ENCODE measurements around the gene NCBP2L. TPM values are rescaled to one million over a fixed set of nuclear protein-coding genes. Genes with fewer than 3 reads are reported as not detected.

The NCBP2L gene
- polyA plus RNA-seq, 4 donors: 0.01 to 0.10 TPM; not detected in 2

- Histone ChIP-seq H3K36me3 (ENCODE audit: control insufficient read depth in 3 of 3, insufficient read depth in 2 of 3, low read depth in 1 of 3, low read length in 3 of 3) (no peaks in the 10 kb centered on the region), H3K27ac (ENCODE audit: low read depth in 1 of 3, low read length in 2 of 3) (no peak overlapping the region), H3K4me3 (ENCODE audit: low read depth in 1 of 3, low read length in 3 of 3) (no peak overlapping the region), H3K27me3 (ENCODE audit: control insufficient read depth in 3 of 3, insufficient read depth in 3 of 3, low read length in 3 of 3) (no peaks in the 10 kb centered on the region), H3K9me3 (ENCODE audit: control insufficient read depth in 2 of 2, insufficient read depth in 1 of 2, low read depth in 1 of 2, low read length in 1 of 2) (no peaks in the 10 kb centered on the region), H3K4me1 (ENCODE audit: control insufficient read depth in 3 of 3, insufficient read depth in 2 of 3, low read depth in 1 of 3, low read length in 2 of 3) (no peaks in the 10 kb centered on the region)
- DNase-seq (no peak), FAIRE-seq (no peak)
- WGBS, 3 donors: 82 to 91% (median 87%) methylated on average over 5 of the region's 5 CpGs
These were observed 19.2 kb upstream of the NCBP2L start for GRCh38 chrX:107758231-107758766.

GRCh38 chrX:107760304-107761077 lies 17.0 kb upstream of the NCBP2L start:
- no peak for FAIRE-seq
- 72 to 90% (median 88%) methylated on average over 5 of the region's 5 CpGs for WGBS, 3 donors

GRCh38 chrX:107763647-107764046 lies 13.9 kb upstream of the NCBP2L start:
- H3K27ac ChIP-seq (ENCODE audit: low read depth in 1 of 3, low read length in 2 of 3): no peak overlapping the region
- no peaks in the 10 kb centered on the region for H3K36me3 ChIP-seq (ENCODE audit: control insufficient read depth in 3 of 3, insufficient read depth in 2 of 3, low read depth in 1 of 3, low read length in 3 of 3)
- 88 to 100% (median 92%) methylated on average over 1 of the region's 1 CpG for WGBS, 3 donors
- FAIRE-seq (no peak), DNase-seq (no peak)
- H3K9me3 ChIP-seq (ENCODE audit: control insufficient read depth in 2 of 2, insufficient read depth in 1 of 2, low read depth in 1 of 2, low read length in 1 of 2): no peaks in the 10 kb centered on the region
- H3K4me1 ChIP-seq (ENCODE audit: control insufficient read depth in 3 of 3, insufficient read depth in 2 of 3, low read depth in 1 of 3, low read length in 2 of 3): no peaks in the 10 kb centered on the region
- no peak overlapping the region for H3K4me3 ChIP-seq (ENCODE audit: low read depth in 1 of 3, low read length in 3 of 3)
- H3K27me3 ChIP-seq (ENCODE audit: control insufficient read depth in 3 of 3, insufficient read depth in 3 of 3, low read length in 3 of 3): no peaks in the 10 kb centered on the region

More at GRCh38 chrX:107760304-107761077, 17.0 kb upstream of the NCBP2L start:
- Histone ChIP-seq H3K9me3 (ENCODE audit: control insufficient read depth in 2 of 2, insufficient read depth in 1 of 2, low read depth in 1 of 2, low read length in 1 of 2) (no peaks in the 10 kb centered on the region), H3K36me3 (ENCODE audit: control insufficient read depth in 3 of 3, insufficient read depth in 2 of 3, low read depth in 1 of 3, low read length in 3 of 3) (no peaks in the 10 kb centered on the region), H3K4me3 (ENCODE audit: low read depth in 1 of 3, low read length in 3 of 3) (no peak overlapping the region), H3K27me3 (ENCODE audit: control insufficient read depth in 3 of 3, insufficient read depth in 3 of 3, low read length in 3 of 3) (no peaks in the 10 kb centered on the region), H3K4me1 (ENCODE audit: control insufficient read depth in 3 of 3, insufficient read depth in 2 of 3, low read depth in 1 of 3, low read length in 2 of 3) (no peaks in the 10 kb centered on the region), H3K27ac (ENCODE audit: low read depth in 1 of 3, low read length in 2 of 3) (no peak overlapping the region)
- no peak for DNase-seq

DNA sequence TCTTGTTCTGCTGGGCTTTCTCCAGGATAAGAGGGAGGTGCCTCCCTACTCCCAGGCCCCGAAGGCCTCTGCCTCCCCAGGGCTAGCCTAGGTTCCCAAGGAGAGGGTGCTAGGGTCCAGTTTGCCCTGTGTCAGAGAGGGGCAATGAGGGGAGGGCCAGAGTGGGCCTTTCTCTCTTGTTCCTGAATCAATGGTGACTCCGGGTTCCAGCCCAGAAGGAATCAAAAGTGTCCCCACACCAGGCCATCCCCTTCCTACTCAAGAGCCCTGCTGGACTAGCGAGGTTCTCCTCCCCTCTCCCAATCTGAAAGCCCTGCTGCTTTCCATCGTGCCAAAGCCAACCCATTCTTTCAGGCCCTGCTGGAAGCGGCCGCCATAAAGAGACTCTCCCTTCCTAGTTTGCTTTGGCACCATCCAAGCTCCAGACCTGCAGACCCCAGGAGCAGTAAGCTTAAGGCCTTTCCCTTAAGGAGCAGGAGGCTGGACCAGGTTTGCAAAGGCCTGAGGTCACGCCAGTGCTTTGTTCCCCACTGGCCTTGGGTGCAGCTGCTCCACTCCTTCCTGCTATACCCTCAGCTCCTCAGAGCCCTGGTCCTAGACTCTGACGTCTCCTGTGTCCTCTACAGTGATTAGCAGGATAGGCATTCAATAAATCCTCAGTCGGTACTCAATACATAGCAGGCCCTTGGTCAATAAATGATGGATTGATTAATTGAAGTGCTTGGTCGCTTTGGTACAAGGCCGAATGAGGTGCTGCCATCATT lies 12.5 kb upstream of the NCBP2L start:
- H3K9me3 ChIP-seq (ENCODE audit: control insufficient read depth in 2 of 2, insufficient read depth in 1 of 2, low read depth in 1 of 2, low read length in 1 of 2): no peaks in the 10 kb centered on the region
- H3K27ac ChIP-seq (ENCODE audit: low read depth in 1 of 3, low read length in 2 of 3): no peak overlapping the region
- H3K36me3 ChIP-seq (ENCODE audit: control insufficient read depth in 3 of 3, insufficient read depth in 2 of 3, low read depth in 1 of 3, low read length in 3 of 3): no peaks in the 10 kb centered on the region
- DNase-seq: no peak
- no peaks in the 10 kb centered on the region for H3K27me3 ChIP-seq (ENCODE audit: control insufficient read depth in 3 of 3, insufficient read depth in 3 of 3, low read length in 3 of 3)
- WGBS, 3 donors: 70 to 94% (median 91%) methylated on average over 11 of the region's 11 CpGs
- H3K4me3 ChIP-seq (ENCODE audit: low read depth in 1 of 3, low read length in 3 of 3): no peak overlapping the region
- no peak for FAIRE-seq
- H3K4me1 ChIP-seq (ENCODE audit: control insufficient read depth in 3 of 3, insufficient read depth in 2 of 3, low read depth in 1 of 3, low read length in 2 of 3): no peaks in the 10 kb centered on the region

- H3K9me3 ChIP-seq (ENCODE audit: control insufficient read depth in 2 of 2, insufficient read depth in 1 of 2, low read depth in 1 of 2, low read length in 1 of 2): no peaks in the 10 kb centered on the region
- no peak overlapping the region for H3K4me3 ChIP-seq (ENCODE audit: low read depth in 1 of 3, low read length in 3 of 3)
- no peaks in the 10 kb centered on the region for H3K36me3 ChIP-seq (ENCODE audit: control insufficient read depth in 3 of 3, insufficient read depth in 2 of 3, low read depth in 1 of 3, low read length in 3 of 3)
- FAIRE-seq: no peak
- no peak overlapping the region for H3K27ac ChIP-seq (ENCODE audit: low read depth in 1 of 3, low read length in 2 of 3)
- H3K27me3 ChIP-seq (ENCODE audit: control insufficient read depth in 3 of 3, insufficient read depth in 3 of 3, low read length in 3 of 3): no peaks in the 10 kb centered on the region
- DNase-seq: no peak
- no peaks in the 10 kb centered on the region for H3K4me1 ChIP-seq (ENCODE audit: control insufficient read depth in 3 of 3, insufficient read depth in 2 of 3, low read depth in 1 of 3, low read length in 2 of 3)
- WGBS, 3 donors: 60 to 89% (median 64%) methylated on average over 7 to 8 of the region's 8 CpGs
These were observed 10.9 kb upstream of the NCBP2L start for GRCh38 chrX:107766470-107767150.

DNA sequence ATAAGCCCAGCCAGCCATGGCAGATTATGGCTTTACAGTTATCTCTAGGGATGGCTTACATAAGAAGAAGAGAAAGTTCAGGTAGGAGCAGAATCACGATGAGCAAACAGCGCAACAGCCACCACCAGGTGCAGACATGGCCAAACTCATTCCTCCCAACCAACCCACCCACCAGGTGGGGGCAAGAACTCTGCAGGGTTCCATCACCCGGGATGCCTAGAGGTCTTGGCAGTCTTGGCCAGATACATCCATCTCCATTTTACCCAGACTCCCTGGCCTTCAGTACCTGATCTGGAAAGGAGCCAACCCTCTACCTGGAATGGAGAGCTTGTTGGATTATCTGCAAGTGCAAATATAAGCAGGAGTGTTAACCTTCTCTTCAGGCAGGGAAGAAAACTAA lies 9.5 kb upstream of the NCBP2L start:
- DNase-seq: no peak
- FAIRE-seq: no peak
- no peak overlapping the region for H3K27ac ChIP-seq (ENCODE audit: low read depth in 1 of 3, low read length in 2 of 3)

DNA sequence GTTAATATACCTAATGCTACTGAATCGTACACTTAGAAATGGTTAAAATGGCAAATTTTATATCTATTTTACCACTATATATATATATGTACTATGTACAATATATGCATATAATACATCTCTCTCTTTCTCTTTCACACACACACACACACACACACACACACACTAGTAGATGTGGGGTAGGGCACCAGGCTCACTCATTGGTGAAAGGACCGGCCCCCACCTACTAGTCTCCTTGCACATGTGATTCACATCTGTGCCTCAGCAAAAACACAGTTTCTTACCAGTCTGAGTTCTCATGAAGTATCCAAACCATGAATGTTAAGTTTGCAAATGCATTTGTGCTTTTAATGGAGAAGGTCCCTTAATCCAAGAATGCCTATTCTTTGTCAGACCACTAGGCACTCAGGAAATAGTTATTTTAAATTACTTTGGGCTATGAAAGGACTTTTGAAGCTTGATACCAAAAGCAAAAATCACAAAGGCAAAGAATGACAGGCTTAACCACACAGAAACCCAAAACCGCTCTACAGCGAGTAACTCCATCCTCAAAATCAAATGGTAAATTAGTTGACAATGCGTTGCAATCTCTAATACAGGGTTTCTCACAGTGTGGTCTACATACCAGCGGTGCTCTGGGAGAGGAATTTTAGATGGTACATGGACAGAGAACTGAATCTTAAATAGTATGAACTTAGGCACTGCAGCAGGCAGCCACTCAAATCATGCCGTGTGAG lies 7.8 kb upstream of the NCBP2L start:
- H3K9me3 ChIP-seq (ENCODE audit: control insufficient read depth in 2 of 2, insufficient read depth in 1 of 2, low read depth in 1 of 2, low read length in 1 of 2): no peaks in the 10 kb centered on the region
- FAIRE-seq: no peak
- no peak overlapping the region for H3K27ac ChIP-seq (ENCODE audit: low read depth in 1 of 3, low read length in 2 of 3)
- H3K4me1 ChIP-seq (ENCODE audit: control insufficient read depth in 3 of 3, insufficient read depth in 2 of 3, low read depth in 1 of 3, low read length in 2 of 3): no peaks in the 10 kb centered on the region
- H3K4me3 ChIP-seq (ENCODE audit: low read depth in 1 of 3, low read length in 3 of 3): no peak overlapping the region
- H3K27me3 ChIP-seq (ENCODE audit: control insufficient read depth in 3 of 3, insufficient read depth in 3 of 3, low read length in 3 of 3): peaks cover 0 to 4% (median 0%) of the 10 kb centered on the region in 3 donors
- DNase-seq: no peak
- WGBS, 3 donors: 76 to 89% (median 84%) methylated on average over 7 of the region's 7 CpGs
- H3K36me3 ChIP-seq (ENCODE audit: control insufficient read depth in 3 of 3, insufficient read depth in 2 of 3, low read depth in 1 of 3, low read length in 3 of 3): no peaks in the 10 kb centered on the region

More for the DNA sequence above, 9.5 kb upstream of the NCBP2L start:
- WGBS, 3 donors: 83 to 100% (median 91%) methylated on average over 3 of the region's 3 CpGs
- no peaks in the 10 kb centered on the region for H3K27me3 ChIP-seq (ENCODE audit: control insufficient read depth in 3 of 3, insufficient read depth in 3 of 3, low read length in 3 of 3)
- no peaks in the 10 kb centered on the region for H3K9me3 ChIP-seq (ENCODE audit: control insufficient read depth in 2 of 2, insufficient read depth in 1 of 2, low read depth in 1 of 2, low read length in 1 of 2)
- no peak overlapping the region for H3K4me3 ChIP-seq (ENCODE audit: low read depth in 1 of 3, low read length in 3 of 3)
- H3K4me1 ChIP-seq (ENCODE audit: control insufficient read depth in 3 of 3, insufficient read depth in 2 of 3, low read depth in 1 of 3, low read length in 2 of 3): no peaks in the 10 kb centered on the region
- H3K36me3 ChIP-seq (ENCODE audit: control insufficient read depth in 3 of 3, insufficient read depth in 2 of 3, low read depth in 1 of 3, low read length in 3 of 3): no peaks in the 10 kb centered on the region

- no peak overlapping the region for H3K27ac ChIP-seq (ENCODE audit: low read depth in 1 of 3, low read length in 2 of 3)
- FAIRE-seq (no peak), DNase-seq (no peak)
- no peaks in the 10 kb centered on the region for H3K36me3 ChIP-seq (ENCODE audit: control insufficient read depth in 3 of 3, insufficient read depth in 2 of 3, low read depth in 1 of 3, low read length in 3 of 3)
- 68 to 78% (median 77%) methylated on average over 8 of the region's 8 CpGs for WGBS, 3 donors
- H3K4me3 ChIP-seq (ENCODE audit: low read depth in 1 of 3, low read length in 3 of 3): peak overlapping the region in 1 of 3 donors; percentile 61
- no peaks in the 10 kb centered on the region for H3K4me1 ChIP-seq (ENCODE audit: control insufficient read depth in 3 of 3, insufficient read depth in 2 of 3, low read depth in 1 of 3, low read length in 2 of 3)
- H3K9me3 ChIP-seq (ENCODE audit: control insufficient read depth in 2 of 2, insufficient read depth in 1 of 2, low read depth in 1 of 2, low read length in 1 of 2): no peaks in the 10 kb centered on the region
- H3K27me3 ChIP-seq (ENCODE audit: control insufficient read depth in 3 of 3, insufficient read depth in 3 of 3, low read length in 3 of 3): peaks cover 0 to 6% (median 0%) of the 10 kb centered on the region in 3 donors
These were observed 4.3 kb upstream of the NCBP2L start for GRCh38 chrX:107773206-107773605.

Measured in small intestine (tissue), 7 donors.